HG03139 (cell line): ENCODE measurements around the gene LCAT.
A peak's percentile ranks its signal among the peaks of the same experiment; 100 is the strongest.
"Not testable (repeated sequence)": the region's sequence is repeated elsewhere in the genome, so short reads cannot be mapped to it uniquely, and the experiment has no call there.

Experiments
- ATAC-seq: cut with Tn5 transposase; IDR thresholded peaks from one replicate; pipeline ENCODE4 v1.9.1; 2021; ENCODE audit not compliant: unreplicated experiment

LCAT gene

GRCh38 chr16:67943619-67944504, at the start of gene LCAT:
Gene LCAT (minus strand): TSS chr16:67944120. CDS start chr16:67944101, 19 bp downstream.
- no peak for ATAC-seq

GRCh38 chr16:67993207-67994039, 49.5 kb upstream of the LCAT start:
- peak; percentile 67 for ATAC-seq

GRCh38 chr16:67992661-67993206, 48.8 kb upstream of the LCAT start:
- ATAC-seq: no peak

- ATAC-seq: no peak
Observed at GRCh38 chr16:67990018-67990386, 46.1 kb upstream of the LCAT start.

GRCh38 chr16:67989322-67990017, 45.5 kb upstream of the LCAT start:
- ATAC-seq: no peak

- no peak for ATAC-seq
Observed at GRCh38 chr16:67988675-67989074, 44.8 kb upstream of the LCAT start.

- no peak for ATAC-seq
Observed at GRCh38 chr16:67987460-67988160, 43.7 kb upstream of the LCAT start.

GRCh38 chr16:67986949-67987348, 43.0 kb upstream of the LCAT start:
- ATAC-seq: no peak

GRCh38 chr16:67982011-67982696, 38.2 kb upstream of the LCAT start:
- ATAC-seq: no peak

GRCh38 chr16:67979955-67980678, 36.2 kb upstream of the LCAT start, which contains the start of gene DPEP3:
Gene DPEP3 (minus strand): TSS chr16:67980499. CDS start chr16:67980380, 119 bp downstream.
- no peak for ATAC-seq

GRCh38 chr16:67977469-67978227, 33.7 kb upstream of the LCAT start:
- no peak for ATAC-seq

- ATAC-seq: no peak
Observed at GRCh38 chr16:67977005-67977404, 33.1 kb upstream of the LCAT start.

GRCh38 chr16:67976205-67976604, 32.3 kb upstream of the LCAT start:
- ATAC-seq: no peak

- ATAC-seq: no peak
Observed at GRCh38 chr16:67975321-67976105, 31.6 kb upstream of the LCAT start.

- not testable (repeated sequence) for ATAC-seq
Observed at GRCh38 chr16:67972285-67972684, 28.4 kb upstream of the LCAT start.

- ATAC-seq: no peak
Observed at GRCh38 chr16:67971111-67971510, 27.2 kb upstream of the LCAT start.

- ATAC-seq: no peak
Observed at GRCh38 chr16:67969254-67970039, 25.5 kb upstream of the LCAT start.
